ES-I3 (cell line): ENCODE results near the gene PDGFD.

ENCODE experiments used
- H3K36me3 ChIP-seq: 2 replicates; pipeline ENCODE4 v1.6.1; 2013; ENCODE audit warnings: mild to moderate bottlenecking, low read length, control low read depth, moderate library complexity; ENCODE audit not compliant: insufficient read depth
- H3K4me1 ChIP-seq: 2 replicates; pipeline ENCODE4 v1.6.1; 2013; ENCODE audit warnings: mild to moderate bottlenecking, control low read depth, low read length; ENCODE audit not compliant: insufficient read depth
- H3K9ac ChIP-seq: 2 replicates; pipeline ENCODE4 v1.6.1; 2013; ENCODE audit warnings: low read depth, mild to moderate bottlenecking, low read length, moderate library complexity
- H3K9me3 ChIP-seq: 2 replicates; pipeline ENCODE4 v1.6.1; 2013; ENCODE audit warnings: mild to moderate bottlenecking, low read length, moderate library complexity; ENCODE audit not compliant: control insufficient read depth, insufficient read depth

Gene PDGFD

GRCh38 chr11:103968685-103969084 lies 195.3 kb downstream of the PDGFD start:
- H3K4me1 ChIP-seq, result no peaks in the 10 kb centered on the region
- H3K9ac ChIP-seq, result no peak overlapping the region
- no peaks in the 10 kb centered on the region for H3K36me3 ChIP-seq
- no peaks in the 10 kb centered on the region for H3K9me3 ChIP-seq

GRCh38 chr11:103967985-103968384 lies 196.0 kb downstream of the PDGFD start:
- H3K9ac ChIP-seq, result no peak overlapping the region
- H3K36me3 ChIP-seq, result no peaks in the 10 kb centered on the region
- H3K4me1 ChIP-seq, result no peaks in the 10 kb centered on the region
- H3K9me3 ChIP-seq, result no peaks in the 10 kb centered on the region

GRCh38 chr11:103964390-103964789 lies 199.6 kb downstream of the PDGFD start:
- H3K4me1 ChIP-seq, result no peaks in the 10 kb centered on the region
- no peak overlapping the region for H3K9ac ChIP-seq
- H3K36me3 ChIP-seq, result no peaks in the 10 kb centered on the region
- no peaks in the 10 kb centered on the region for H3K9me3 ChIP-seq

- H3K9ac ChIP-seq, result no peak overlapping the region
- no peaks in the 10 kb centered on the region for H3K36me3 ChIP-seq
- H3K9me3 ChIP-seq, result no peaks in the 10 kb centered on the region
- no peaks in the 10 kb centered on the region for H3K4me1 ChIP-seq
Observed at GRCh38 chr11:103963648-103964047, 200.3 kb downstream of the PDGFD start.

GRCh38 chr11:103961010-103961409 lies 202.9 kb downstream of the PDGFD start:
- Histone ChIP-seq H3K36me3 (no peaks in the 10 kb centered on the region), H3K9me3 (no peaks in the 10 kb centered on the region), H3K4me1 (no peaks in the 10 kb centered on the region), H3K9ac (no peak overlapping the region)

GRCh38 chr11:103960108-103960507 lies 203.8 kb downstream of the PDGFD start:
- Histone ChIP-seq H3K4me1 (no peaks in the 10 kb centered on the region), H3K9me3 (no peaks in the 10 kb centered on the region), H3K9ac (no peak overlapping the region)

GRCh38 chr11:103959279-103959942 lies 204.5 kb downstream of the PDGFD start:
- Histone ChIP-seq H3K36me3 (no peaks in the 10 kb centered on the region), H3K4me1 (no peaks in the 10 kb centered on the region), H3K9me3 (no peaks in the 10 kb centered on the region), H3K9ac (no peak overlapping the region)

More at GRCh38 chr11:103960108-103960507, 203.8 kb downstream of the PDGFD start:
- no peaks in the 10 kb centered on the region for H3K36me3 ChIP-seq

GRCh38 chr11:103958475-103959215 lies 205.3 kb downstream of the PDGFD start:
- no peaks in the 10 kb centered on the region for H3K36me3 ChIP-seq
- H3K4me1 ChIP-seq, result no peaks in the 10 kb centered on the region

GRCh38 chr11:103953797-103954486 lies 210.0 kb downstream of the PDGFD start:
- Histone ChIP-seq H3K9ac (no peak overlapping the region), H3K4me1 (no peaks in the 10 kb centered on the region), H3K9me3 (no peaks in the 10 kb centered on the region), H3K36me3 (no peaks in the 10 kb centered on the region)

More at GRCh38 chr11:103958475-103959215, 205.3 kb downstream of the PDGFD start:
- H3K9me3 ChIP-seq, result no peaks in the 10 kb centered on the region
- H3K9ac ChIP-seq, result no peak overlapping the region

- Histone ChIP-seq H3K4me1 (no peaks in the 10 kb centered on the region), H3K9me3 (no peaks in the 10 kb centered on the region), H3K36me3 (no peaks in the 10 kb centered on the region), H3K9ac (no peak overlapping the region)
Observed at GRCh38 chr11:103949781-103950180, 214.2 kb downstream of the PDGFD start.

- Histone ChIP-seq H3K4me1 (no peaks in the 10 kb centered on the region), H3K9ac (no peak overlapping the region), H3K36me3 (no peaks in the 10 kb centered on the region)
Observed at GRCh38 chr11:103948187-103948763, 215.7 kb downstream of the PDGFD start.

GRCh38 chr11:103947546-103947919 lies 216.4 kb downstream of the PDGFD start:
- H3K4me1 ChIP-seq, result no peaks in the 10 kb centered on the region
- H3K9ac ChIP-seq, result no peak overlapping the region
- H3K36me3 ChIP-seq, result no peaks in the 10 kb centered on the region
- H3K9me3 ChIP-seq, result no peaks in the 10 kb centered on the region

More at GRCh38 chr11:103948187-103948763, 215.7 kb downstream of the PDGFD start:
- no peaks in the 10 kb centered on the region for H3K9me3 ChIP-seq

- no peak overlapping the region for H3K9ac ChIP-seq
- H3K4me1 ChIP-seq, result no peaks in the 10 kb centered on the region
- no peaks in the 10 kb centered on the region for H3K9me3 ChIP-seq
- H3K36me3 ChIP-seq, result no peaks in the 10 kb centered on the region
Observed at GRCh38 chr11:103946793-103947545, 217.0 kb downstream of the PDGFD start.
